Suprapubic skin (tissue), 3 donors: ENCODE results near the gene ERF.

Source experiments
- CTCF ChIP-seq, 2 donors: fragments of 200-600 bp in 1 of 2; fragments of 450-650 bp in 1 of 2; sonication (generic) in 1 of 2; IDR thresholded peaks; one replicate each; pipeline ENCODE4 v1.5.1; 2016 to 2019; ENCODE audit warnings: antibody characterized with exemption in 2 of 2, mild to moderate bottlenecking in 1 of 2, moderate library complexity in 1 of 2
- EP300 ChIP-seq: sonication (generic); formaldehyde crosslinking; IDR thresholded peaks from one replicate; pipeline ENCODE4 v1.6.1; 2017; ENCODE audit warnings: antibody characterized with exemption
- POLR2A ChIP-seq, 2 donors: fragments of 450-650 bp; IDR thresholded peaks; one replicate each; pipeline ENCODE4 v1.6.1; 2017; ENCODE audit warnings: antibody characterized with exemption in 2 of 2, mild to moderate bottlenecking in 2 of 2, moderate library complexity in 2 of 2

- TF ChIP-seq CTCF (IDR thresholded peaks at IDR 0.05) (no peak), POLR2A (IDR thresholded peaks at IDR 0.05) (no peak), EP300 (no peak)
Measured at GRCh38 chr19:42214810-42215485, 40.0 kb downstream of the ERF start.
